Measurements from ENCODE around the gene EIF3F. TPM values are rescaled to one million over a fixed set of nuclear protein-coding genes. Genes with fewer than 3 reads are reported as not detected.

The EIF3F gene
- total and polyA plus RNA-seq, 2 experiments from 2014 or later, result 137 to 201 TPM

GRCh38 chr11:7968686-7969085, 18.5 kb upstream of the EIF3F start:
- Histone ChIP-seq H3K4me1 (ENCODE audit: insufficient read depth) (no peaks in the 10 kb centered on the region), H3K9me2 (replicated peaks; ENCODE audit: insufficient read depth) (no peaks in the 10 kb centered on the region), H2AFZ (no peak overlapping the region), H3K36me3 (replicated peaks; ENCODE audit: insufficient read depth, low read depth) (no peaks in the 10 kb centered on the region), H3K9me3 (ENCODE audit: low read depth) (no peaks in the 10 kb centered on the region), H3K27me3 (no peaks in the 10 kb centered on the region), H3K79me2 (no peaks in the 10 kb centered on the region), H3K27ac (no peak overlapping the region), H3K4me2 (no peak overlapping the region), H4K20me1 (ENCODE audit: insufficient read depth, poor library complexity, severe bottlenecking) (no peaks in the 10 kb centered on the region), H3K4me3 (no peak overlapping the region)
- WGBS (ENCODE audit: low lambda C conversion rate, missing lambda C conversion rate), result 44% methylated on average over 2 of the region's 2 CpGs
- no peak for DNase-seq (ENCODE audit: low spot score)
- no peak for TF ChIP-seq CTCF (IDR thresholded peaks at IDR 0.05; ENCODE audit: poor library complexity)
- TF ChIP-seq EZH2phosphoT487 (IDR thresholded peaks at IDR 0.05; ENCODE audit: low read depth, severe bottlenecking, unreplicated experiment), result no peak
- TF ChIP-seq EZH2 (IDR thresholded peaks at IDR 0.05; ENCODE audit: borderline replicate concordance), result no peak

DNA sequence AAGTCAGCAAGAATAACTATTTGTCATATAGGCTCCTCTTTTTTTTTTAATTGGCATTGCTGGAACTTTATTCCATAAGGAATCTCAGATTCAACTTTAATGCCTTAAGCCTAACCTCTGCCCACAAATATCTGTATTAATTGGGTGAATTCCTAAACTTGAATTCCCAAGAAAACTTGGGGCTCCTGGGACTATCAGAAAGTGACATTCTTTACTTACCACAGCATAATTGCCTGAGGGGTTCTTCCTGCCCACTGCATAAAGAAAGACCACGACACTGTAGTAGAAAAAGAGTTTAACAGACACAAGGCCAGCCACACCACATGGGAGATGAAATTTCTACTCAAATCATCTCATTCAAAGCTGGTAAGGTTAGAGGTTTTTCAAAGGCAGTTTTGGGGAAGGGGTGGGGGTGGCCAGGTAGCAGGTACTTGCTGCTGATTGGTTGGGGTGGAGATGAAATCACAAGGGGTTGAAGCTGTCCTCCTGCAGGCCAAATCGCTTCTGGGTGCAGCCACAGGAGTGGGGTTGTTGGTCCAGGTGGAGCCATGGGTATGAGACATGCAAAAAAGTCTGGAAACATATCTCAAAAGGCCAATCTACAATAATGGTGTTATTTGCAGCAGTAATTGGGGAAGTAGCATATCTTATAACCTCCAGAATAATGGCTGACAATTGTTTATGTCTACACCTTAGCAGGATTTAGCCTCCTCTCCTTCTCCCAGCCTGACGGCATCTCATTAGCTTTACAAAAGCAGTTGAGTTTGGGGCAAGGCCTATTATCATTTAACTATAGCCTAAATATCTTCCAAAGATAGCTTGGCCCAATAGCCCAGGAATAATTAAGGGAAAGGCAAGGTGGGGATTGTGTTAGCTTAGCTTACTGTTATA, 17.1 kb upstream of the EIF3F start:
- 53% methylated on average over 3 of the region's 3 CpGs for WGBS (ENCODE audit: low lambda C conversion rate, missing lambda C conversion rate)
- H2AFZ ChIP-seq, result no peak overlapping the region

GRCh38 chr11:7971846-7972245, 15.3 kb upstream of the EIF3F start:
- Histone ChIP-seq H3K4me2 (no peak overlapping the region), H3K9me3 (ENCODE audit: low read depth) (no peaks in the 10 kb centered on the region), H3K27ac (no peak overlapping the region), H3K36me3 (replicated peaks; ENCODE audit: insufficient read depth, low read depth) (no peaks in the 10 kb centered on the region), H3K79me2 (no peaks in the 10 kb centered on the region), H3K27me3 (no peaks in the 10 kb centered on the region), H2AFZ (no peak overlapping the region), H3K4me1 (ENCODE audit: insufficient read depth) (no peaks in the 10 kb centered on the region), H3K9me2 (replicated peaks; ENCODE audit: insufficient read depth) (no peaks in the 10 kb centered on the region), H4K20me1 (ENCODE audit: insufficient read depth, poor library complexity, severe bottlenecking) (no peaks in the 10 kb centered on the region), H3K4me3 (no peak overlapping the region)
- TF ChIP-seq CTCF (IDR thresholded peaks at IDR 0.05; ENCODE audit: poor library complexity), result no peak
- no peak for DNase-seq (ENCODE audit: low spot score)

More for the DNA sequence above, 17.1 kb upstream of the EIF3F start:
- no peaks in the 10 kb centered on the region for H3K79me2 ChIP-seq
- no peaks in the 10 kb centered on the region for H3K36me3 ChIP-seq (replicated peaks; ENCODE audit: insufficient read depth, low read depth)
- H3K9me3 ChIP-seq (ENCODE audit: low read depth), result no peaks in the 10 kb centered on the region
- H3K9me2 ChIP-seq (replicated peaks; ENCODE audit: insufficient read depth), result no peaks in the 10 kb centered on the region
- no peak overlapping the region for H3K27ac ChIP-seq
- H3K4me2 ChIP-seq, result no peak overlapping the region
- no peaks in the 10 kb centered on the region for H4K20me1 ChIP-seq (ENCODE audit: insufficient read depth, poor library complexity, severe bottlenecking)
- H3K27me3 ChIP-seq, result no peaks in the 10 kb centered on the region
- no peaks in the 10 kb centered on the region for H3K4me1 ChIP-seq (ENCODE audit: insufficient read depth)
- H3K4me3 ChIP-seq, result no peak overlapping the region
- no peak for DNase-seq (ENCODE audit: low spot score)
- TF ChIP-seq EZH2 (IDR thresholded peaks at IDR 0.05; ENCODE audit: borderline replicate concordance) (no peak), CTCF (IDR thresholded peaks at IDR 0.05; ENCODE audit: poor library complexity) (no peak), EZH2phosphoT487 (IDR thresholded peaks at IDR 0.05; ENCODE audit: low read depth, severe bottlenecking, unreplicated experiment) (no peak)

Data from hepatocyte (in vitro differentiated cells).